HG03060 (cell line): Measurements from ENCODE around the gene OR2J3.
"Not testable (repeated sequence)": the region's sequence is repeated elsewhere in the genome, so short reads cannot be mapped to it uniquely, and the experiment has no call there.

Experiments used
- ATAC-seq: cut with Tn5 transposase; IDR thresholded peaks from one replicate; pipeline ENCODE4 v1.9.1; 2021; ENCODE audit warnings: low read depth, moderate number of reproducible peaks; ENCODE audit not compliant: unreplicated experiment

OR2J3 gene

DNA sequence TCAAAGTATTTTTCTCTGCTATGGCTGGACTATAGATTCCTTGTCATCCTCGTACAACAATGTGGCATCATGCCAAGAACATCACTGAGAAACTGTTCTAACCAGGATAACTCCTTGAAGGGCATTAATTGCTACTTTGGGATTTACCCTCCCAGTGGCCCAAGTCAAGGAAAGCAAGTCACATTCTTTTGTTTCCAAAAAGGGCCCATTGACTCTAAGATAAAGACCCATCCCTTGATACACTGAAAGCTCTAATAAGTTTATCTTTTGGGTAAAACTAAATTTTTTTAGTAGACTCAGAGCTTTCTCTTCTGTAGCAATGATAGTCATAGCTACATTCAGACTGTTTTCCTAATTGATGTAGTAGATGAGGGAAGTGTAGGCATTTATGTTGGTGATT is at the start of gene OR2J3:
OR2J3 (plus strand) TSS at position 301 of the 400 bp plus-strand sequence. CDS start 3,833 bp downstream, outside the sequence.
- no peak for ATAC-seq

DNA sequence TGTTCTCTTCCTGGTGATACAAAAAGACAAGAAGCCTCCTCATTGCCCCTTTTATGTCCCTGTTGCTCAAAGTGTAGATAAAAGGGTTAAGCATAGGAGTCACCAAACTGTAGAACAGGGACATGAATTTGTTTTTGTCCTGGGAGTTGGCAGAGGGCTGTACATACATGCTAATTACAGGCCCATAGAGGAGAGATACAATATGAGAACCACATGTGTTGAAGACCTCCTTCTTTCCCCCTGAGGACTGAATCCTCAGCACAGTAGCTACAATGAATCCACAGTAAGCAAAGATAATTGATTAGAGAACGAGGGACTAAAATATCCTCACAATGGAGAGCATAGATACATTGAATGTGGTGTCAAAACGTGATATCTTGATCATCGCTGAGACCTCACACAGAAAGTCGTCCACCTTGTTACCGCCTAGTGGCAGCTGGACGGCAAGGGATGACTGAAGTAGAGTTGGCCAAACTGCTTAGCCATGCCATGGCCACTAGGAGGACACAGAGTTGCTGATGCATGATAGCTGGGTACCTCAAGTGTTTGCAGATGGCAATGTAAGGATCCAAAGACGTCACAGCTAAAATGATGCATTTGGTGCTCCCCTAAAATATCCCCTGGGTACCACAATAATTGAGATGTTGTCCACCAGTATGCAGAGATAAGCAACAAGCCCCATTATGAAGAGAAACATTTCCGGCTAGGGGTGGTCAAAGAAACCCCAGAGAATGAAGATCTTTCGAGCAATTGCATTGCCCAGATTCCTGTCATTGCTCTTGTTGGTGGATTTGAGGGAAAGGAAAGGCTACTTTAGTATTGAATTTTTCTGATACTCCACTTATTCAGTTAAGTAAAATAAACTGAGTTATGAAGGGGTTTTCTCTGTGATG is 35.8 kb upstream of the OR2J3 start:
- no peak for ATAC-seq

DNA sequence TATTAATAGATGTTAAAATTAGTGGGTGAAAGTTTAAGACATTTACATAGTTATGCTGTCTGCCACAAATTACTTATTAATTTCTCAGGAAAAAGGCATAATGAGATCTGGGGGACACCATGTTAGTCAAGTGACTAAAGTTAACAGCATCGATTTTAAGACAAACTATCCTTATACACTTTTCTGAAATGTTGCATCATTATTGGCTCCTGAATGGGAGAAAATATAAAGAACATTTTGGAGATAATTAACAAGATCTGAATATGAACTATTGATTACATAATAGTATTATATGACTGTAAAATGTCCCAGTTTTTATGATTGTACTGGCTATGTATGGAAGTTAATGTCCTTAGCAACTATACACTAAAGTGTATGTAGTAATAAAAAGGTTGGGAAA is 28.7 kb upstream of the OR2J3 start:
- no peak for ATAC-seq

DNA sequence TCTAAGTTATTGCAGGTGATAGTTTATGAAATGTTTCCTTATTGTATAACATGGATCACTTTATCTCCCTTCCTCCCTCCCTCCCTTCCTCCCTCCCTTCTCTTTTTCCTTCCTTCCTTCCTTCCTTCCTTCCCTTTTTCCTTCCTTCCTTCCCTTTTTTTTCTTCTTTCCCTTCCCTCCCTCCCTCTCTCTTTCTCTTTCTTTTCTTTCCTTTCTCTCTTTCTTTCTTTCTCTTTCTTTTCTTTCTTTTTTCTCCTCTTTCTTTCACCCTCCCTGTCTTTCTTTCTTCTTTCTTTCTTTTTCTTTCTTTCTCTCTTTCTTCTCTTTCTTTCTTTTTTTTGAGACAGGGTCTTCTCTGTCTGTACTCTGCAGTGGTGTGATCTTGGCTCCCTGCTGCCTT is 26.5 kb upstream of the OR2J3 start:
- no peak for ATAC-seq

DNA sequence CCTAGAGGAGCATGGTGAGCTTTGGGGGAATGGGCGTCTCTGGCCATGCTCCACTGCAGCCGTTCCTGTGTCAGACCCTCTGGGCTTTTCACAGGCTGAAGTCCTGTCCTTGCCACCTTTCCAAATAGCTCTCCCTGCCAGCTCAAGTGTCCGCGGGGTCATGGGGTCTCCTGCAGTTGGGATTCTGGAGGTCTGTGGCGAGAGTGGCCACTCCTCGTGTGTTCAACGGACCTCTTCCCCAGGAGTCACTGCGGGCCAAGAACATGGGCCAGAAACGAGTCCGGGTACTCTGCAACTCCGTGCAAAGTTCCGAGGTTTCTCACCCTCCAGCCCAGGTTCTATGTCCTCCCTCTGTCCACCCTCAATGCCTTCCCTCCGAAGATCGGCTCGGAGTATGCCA is 25.4 kb upstream of the OR2J3 start:
- ATAC-seq: no peak

DNA sequence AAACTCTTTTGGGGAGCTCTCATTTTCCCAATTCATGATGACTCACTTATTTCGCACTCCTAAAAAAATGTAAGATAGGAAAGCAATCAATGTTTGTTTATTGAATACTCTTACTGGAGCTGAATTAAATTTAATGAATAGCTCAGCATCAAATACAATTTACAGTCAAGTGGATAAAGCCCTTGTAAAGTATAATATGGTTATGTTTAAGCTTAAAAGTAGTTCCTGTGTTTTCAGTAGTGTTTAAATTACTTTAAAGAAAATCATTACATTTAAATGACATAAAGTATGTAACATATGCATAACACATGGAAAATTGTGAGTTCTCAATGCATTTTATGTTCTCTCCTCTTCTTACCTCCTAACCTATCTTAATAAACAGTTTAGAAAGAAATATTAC is 20.6 kb upstream of the OR2J3 start, which contains the start of gene OR2B3:
OR2B3 (minus strand) TSS at position 101 of the 400 bp plus-strand sequence; CDS start at position 36, 65 bp downstream.
- no peak for ATAC-seq

DNA sequence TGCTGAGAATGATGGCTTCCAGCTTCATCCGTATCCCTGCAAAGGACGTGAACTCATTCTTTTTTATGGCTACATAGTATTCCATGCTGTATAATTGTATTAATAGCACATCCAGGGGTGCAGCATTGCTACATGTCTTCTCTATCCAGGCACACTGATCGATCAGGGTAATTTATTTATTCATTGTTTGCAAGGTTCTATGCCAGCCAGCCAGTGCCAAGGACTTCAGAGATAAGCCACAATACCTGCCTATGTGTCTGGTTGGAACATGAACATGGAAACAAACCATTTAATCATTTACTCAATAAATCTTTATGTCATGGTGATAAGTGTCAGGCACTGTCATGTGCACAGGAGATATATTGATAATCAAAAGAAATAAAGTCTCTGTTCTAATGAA is 14.9 kb upstream of the OR2J3 start:
- ATAC-seq: no peak

DNA sequence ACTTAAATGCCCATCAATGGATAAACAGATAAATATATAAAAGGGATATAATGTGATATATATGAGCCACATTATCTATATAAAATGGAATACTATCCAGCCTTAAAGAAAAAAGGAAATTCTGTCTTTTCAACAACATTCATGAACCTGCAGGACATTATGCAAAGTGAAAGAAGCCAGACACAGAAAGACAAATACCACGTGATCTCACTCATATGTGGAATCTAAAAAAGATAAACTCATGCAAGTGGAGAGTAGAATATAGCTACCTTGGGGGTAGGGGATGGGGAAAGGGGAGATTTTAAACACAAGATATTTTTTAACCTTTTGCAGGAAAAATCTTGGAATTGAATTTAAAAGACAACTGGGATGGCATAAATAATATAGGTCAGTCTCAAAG is 10.1 kb upstream of the OR2J3 start:
- ATAC-seq: no peak

DNA sequence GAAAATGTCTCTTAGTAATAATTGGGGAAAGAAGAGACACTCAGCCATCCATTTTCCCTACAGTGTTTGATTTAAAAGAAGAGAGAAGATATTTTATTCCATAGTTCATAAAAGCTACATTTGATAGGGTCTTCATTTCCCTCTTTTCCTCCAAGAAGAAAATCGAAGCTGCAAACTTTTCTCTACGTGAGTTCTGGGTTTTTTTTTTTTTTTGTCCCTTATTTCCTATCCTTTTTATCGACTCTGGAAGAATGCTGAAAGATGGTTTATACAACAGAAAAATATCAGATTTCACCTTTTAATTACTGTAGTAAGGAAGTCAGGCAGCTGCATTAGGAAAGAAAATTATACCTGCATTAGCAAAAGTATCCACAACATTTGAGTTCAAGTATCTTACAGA is 8.7 kb upstream of the OR2J3 start, which contains the start of gene OR2J1:
OR2J1 (plus strand) TSS at position 301 of the 400 bp plus-strand sequence. CDS start 1,453 bp downstream, outside the sequence.
- no peak for ATAC-seq

DNA sequence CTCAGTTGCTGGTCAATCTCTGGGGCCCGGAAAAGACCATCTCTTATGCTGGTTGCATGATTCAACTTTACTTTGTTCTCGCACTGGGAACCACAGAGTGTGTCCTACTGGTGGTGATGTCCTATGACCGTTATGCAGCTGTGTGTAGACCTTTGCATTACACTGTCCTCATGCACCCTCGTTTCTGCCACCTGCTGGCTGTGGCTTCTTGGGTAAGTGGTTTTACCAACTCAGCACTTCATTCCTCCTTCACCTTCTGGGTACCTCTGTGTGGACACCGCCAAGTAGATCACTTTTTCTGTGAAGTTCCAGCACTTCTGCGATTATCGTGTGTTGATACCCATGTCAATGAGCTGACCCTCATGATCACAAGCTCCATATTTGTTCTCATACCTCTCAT is 4.3 kb downstream of the OR2J3 start:
- no peak for ATAC-seq

DNA sequence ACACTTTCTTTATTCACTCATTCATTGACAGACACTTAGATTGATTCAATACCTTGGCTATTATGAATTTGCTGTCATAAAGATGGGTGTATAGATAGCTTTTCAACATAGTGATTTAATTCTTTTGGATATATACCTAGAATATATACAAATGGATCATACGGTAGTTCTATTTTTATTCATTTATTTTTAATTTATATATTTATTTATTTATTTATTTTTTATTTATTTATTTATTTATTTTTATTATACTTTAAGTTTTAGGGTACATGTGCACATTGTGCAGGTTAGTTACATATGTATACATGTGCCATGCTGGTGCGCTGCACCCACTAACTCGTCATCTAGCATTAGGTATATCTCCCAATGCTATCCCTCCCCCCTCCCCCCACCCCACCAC is 7.1 kb downstream of the OR2J3 start:
- ATAC-seq: not testable (repeated sequence)

DNA sequence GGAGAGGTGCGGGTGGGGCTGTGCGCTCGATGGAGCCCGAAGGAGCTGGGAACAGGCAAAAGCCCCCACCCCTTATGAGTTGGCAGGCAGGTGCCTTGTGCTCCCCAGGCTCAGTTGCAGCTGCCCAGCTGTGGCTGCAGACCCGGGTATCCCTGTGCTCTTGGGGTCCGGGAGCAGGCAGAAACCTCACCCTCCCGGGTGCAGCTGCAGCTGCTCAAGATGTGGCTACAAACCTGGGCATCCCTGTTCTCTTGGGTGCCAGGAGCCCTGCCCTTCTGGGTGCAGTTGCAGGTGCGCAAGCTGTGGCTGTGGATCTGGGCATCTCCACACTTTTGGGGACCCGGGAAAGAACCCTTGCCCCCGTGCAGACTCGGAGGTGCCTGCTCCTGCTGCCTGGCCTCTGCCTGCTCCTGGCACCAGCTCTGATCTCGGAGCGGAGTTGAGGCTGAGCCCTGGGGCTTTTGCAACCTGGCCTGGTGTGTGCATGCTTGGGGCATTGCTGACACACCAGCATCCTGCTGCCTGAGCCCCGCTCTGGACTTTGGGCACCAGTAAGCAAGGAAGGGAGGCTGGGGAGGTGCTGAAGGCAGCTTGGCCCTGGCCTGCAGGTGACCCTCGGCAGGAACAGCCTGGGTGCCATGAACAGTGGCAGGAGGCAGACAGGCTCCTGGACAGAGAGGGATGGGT is 21.6 kb downstream of the OR2J3 start:
- no peak for ATAC-seq

DNA sequence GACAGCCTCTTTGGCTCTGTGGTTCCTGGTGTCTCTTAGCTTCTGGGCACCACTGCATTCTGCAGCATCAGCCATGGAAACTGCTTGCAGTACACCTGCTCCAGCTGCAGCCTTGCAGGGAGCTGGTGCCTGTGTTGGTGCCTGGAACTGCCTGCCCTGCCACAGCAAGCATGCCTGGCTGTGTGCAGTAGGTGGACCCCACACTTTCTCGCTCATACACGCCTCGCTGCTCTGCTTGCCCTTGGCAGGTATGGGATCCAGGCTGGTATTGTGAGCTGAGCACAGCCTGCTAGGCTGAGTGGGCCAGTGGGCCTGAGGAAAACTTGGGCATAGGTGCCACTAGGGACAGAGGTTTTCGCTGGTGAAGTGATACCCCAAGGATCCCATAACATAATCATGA is 22.8 kb downstream of the OR2J3 start:
- no peak for ATAC-seq

DNA sequence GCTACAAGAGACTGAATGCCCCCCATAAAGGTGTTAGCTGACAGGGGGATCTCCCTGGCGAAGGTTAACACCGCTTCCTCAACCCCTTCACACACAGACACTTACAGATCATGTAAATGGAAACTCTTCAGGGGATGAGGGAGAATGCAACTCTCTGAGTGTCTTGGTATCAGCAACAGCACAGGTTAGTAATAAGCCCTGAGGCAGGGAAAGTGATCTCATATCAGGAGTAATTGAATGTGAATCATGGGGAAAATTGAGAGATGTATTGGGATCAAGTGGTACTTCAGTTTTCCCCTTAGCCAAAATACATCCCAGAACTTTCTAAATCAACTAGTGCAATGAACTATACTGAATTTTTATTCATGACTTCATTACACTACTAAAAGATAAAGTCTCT is 23.8 kb downstream of the OR2J3 start:
- no peak for ATAC-seq

DNA sequence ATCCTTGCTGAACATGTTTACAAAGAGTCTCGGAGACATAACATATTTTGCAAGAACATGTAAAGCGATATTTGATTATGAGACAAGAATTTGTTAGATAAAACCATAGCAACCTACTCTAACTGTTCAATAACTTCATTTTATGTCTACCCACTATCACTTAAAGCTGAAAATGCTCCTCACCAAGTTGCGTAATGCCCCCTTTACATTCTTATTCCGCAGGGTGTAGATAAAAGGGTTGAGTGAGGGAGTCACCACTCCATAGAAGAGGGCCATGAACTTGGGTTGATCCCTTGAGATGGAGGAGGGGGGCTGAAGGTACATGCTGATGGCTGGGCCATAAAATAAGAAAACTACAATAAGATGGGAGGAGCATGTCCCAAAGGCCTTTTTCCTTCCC is 29.9 kb downstream of the OR2J3 start:
- no peak for ATAC-seq

DNA sequence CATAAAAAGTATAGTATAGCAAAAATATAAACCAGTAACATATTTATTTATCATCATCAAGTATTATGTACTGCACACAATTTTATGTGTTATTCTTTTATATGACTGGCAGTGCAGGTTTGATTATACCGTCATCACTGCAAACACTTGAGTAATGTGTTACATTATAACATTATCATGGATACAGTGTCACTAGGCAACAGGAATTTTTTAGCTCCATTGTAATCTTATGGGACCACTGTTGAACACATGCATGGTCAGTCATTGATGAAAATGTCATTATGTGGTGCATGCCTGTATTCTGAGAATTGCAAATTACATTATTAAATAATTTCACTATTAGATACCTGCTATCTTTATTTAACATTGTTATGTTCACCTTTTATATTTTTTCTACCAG is 33.7 kb downstream of the OR2J3 start:
- ATAC-seq: no peak

DNA sequence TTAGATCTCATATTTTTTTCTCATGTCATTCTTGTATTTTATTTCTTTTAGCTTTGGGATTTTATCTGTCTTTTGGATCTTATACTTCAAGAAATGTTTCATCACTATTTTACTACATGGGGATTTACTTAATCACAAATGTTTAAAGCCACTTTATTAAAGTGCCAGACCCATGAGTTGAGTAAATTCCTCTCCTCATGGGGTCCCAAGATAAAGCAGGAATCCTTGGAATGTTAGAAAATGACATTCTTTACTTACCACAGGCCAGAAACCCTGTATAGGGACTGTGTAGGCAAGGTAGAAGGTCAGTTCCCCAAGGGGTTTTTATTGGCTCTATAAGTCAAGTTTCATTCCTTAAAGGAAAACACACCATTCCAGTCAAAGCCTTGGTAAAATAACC is 34.5 kb downstream of the OR2J3 start:
- ATAC-seq: no peak

DNA sequence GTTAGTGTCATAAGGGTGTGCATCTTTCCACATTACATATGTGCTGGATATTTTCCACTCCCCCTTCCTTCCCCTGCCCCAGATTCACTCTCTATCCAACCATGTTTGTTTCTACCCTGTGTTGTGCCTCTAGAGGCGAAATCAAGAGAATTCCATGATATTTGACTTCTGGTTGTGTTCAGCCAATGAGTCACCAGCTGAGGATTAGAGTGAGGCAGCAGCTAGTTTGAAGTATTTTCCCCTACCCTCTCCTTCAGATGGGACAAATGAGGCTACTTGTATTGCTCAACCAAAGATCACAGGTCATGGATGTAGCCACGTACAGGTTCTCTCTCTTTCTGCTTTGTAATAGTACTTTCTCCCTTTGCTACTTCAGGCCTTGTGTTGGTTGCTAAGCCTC is 38.3 kb downstream of the OR2J3 start:
- no peak for ATAC-seq

DNA sequence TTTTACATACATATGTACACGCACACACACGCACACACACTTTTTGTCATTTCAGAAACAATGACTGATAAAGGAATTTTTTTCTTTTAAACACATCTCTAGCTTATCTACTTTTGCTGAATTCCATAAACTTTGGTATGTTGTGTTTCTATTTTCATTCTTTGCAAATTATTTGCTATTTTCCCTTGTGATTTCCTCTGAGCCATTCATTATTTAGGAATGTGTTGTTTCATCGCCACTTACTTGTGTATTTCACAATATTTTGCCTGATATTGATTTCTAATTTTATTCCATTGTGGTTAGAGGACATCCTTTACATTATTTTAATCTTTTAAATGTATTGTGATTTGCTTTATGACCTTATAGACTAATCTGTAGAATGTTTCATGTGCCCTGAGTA is 39.2 kb downstream of the OR2J3 start:
- no peak for ATAC-seq

DNA sequence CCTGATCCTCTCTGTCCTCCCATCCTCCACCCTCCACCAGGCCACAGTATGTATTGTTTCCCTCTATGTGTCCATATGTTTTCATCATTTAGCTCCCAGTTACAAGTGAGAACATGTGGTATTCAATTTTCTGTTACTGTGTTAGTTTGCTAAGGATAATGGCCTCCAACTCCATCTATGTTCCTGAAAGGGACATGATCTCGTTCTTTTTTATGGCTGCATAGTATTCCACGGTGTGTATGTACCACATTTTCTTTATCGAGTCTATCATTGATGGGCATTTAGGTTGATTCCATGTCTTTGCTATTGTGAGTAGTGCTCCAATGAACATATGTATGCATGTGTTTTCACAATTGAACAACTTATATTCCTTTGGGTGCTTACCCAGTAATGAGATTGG is 41.6 kb downstream of the OR2J3 start:
- ATAC-seq: not testable (repeated sequence)

DNA sequence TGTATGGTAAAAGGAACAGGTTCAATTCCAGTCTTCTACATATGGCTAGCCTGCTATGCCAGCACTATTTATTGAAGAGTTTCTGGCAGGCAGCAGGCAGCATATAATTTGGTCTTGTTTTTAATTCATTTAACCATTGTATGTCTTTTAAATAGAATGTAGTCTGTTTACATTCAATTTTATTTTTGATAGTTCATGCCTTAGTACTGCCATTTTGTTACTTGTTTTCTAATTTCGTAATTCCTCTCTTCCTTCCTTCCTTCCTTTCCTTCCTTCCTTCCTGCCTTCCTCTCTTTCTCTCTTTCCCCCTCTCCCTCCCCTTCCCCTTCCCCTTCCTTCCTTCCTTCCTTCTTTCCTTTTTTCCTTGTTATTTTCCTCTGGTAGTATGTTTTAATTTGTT is 45.2 kb downstream of the OR2J3 start:
- no peak for ATAC-seq

DNA sequence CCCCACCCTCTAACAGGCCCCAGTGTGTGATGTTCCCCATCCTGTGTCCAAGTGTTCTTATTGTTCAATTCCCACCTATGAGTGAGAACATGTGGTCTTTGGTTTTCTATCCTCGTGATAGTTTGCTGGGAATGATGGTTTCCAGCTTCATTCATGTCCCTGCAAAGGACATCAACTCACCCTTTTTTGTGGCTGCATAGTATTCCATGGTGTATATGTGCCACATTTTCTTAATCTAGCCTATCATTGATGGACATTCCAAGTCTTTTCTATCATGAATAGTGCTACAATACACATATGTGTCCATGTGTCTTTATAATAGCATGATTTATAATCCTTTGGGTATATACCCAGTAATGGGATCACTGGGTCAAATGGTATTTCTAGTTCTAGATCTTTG is 47.3 kb downstream of the OR2J3 start:
- ATAC-seq: not testable (repeated sequence)
